A549 treated with CORT108297 at 1 μM for 4 hours (cell line): Measurements from ENCODE around the gene RANBP2. TPM values are rescaled to one million over a fixed set of nuclear protein-coding genes. Genes with fewer than 3 reads are reported as not detected.

Experiments used
- total RNA-seq: library from RNA; stranded (reverse); fragments of 200-300 nt; extraction: Qiagen RNA extraction; gene quantifications from 5 replicates; pipeline ENCODE4 v1.2.3, GENCODE V29; 2022

The RANBP2 gene
- 19.1 to 29.0 TPM (median 23.4 TPM) in 5 replicates for total RNA-seq

GRCh38 chr2:108719149-108720044 lies at the start of gene RANBP2:
TSS of gene RANBP2 (plus strand) at chr2:108719482. CDS start at chr2:108719607, 125 bp downstream.

DNA sequence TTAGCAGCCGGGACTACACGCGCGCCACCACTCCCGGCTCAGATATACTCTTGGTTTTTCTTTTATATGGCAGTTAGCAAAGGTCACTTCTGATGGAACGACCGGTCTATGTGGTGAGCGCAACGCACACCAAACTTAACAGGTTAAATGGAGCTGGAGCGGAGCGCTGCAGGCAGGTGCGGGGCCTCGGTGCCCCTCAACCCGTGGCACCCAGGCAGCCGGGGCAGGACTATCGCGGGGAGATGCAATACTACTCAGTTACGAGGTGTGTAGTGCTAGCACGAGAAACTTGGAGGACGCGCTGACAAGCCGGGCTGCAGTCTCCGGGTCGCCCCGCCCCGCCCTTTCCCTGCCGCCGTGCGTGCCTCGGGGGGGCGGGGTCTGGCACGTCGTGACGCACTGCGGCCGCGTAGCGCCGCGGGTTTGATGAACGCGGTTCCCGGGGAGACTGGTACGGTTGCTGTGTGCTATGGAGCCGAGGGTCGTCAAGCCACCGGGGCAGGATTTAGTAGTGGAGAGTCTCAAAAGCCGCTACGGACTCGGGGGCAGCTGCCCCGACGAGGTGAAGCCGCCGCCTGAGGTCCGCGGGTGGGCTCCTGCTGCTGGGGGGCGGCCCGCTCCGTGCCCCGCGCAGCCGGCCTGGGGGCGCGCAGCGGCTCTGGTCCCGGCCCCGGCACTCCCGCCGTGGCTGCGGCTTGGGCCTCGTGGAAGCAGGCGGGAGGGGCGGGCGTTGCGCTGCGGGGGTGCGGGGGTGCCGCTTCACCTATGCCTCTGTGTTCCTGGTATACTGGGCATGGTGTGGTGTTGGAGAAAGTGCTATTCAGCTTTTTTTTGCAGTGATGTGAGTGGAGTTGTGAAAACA lies 67.3 kb downstream of the RANBP2 start, which contains the start of gene CCDC138:
TSS of gene CCDC138 (plus strand) at position 418 of the 862 bp plus-strand sequence. CDS start at position 470, 52 bp downstream.

Other genes starting within 250 kb of the RANBP2 start
- 41.0 to 66.4 TPM (median 54.3 TPM) in 5 replicates for gene LIMS1, start 185.0 kb upstream of the RANBP2 start, total RNA-seq
- gene CCDC138, start 67.3 kb downstream of the RANBP2 start, total RNA-seq: 6.6 to 8.8 TPM (median 8.1 TPM) in 5 replicates